Brain microvascular endothelial cell (primary cell): ENCODE measurements around the gene NSUN2.

Experiments
- DNase-seq: peaks from one replicate; pipeline ENCODE4 v3.0.0-alpha.2; 2020
- H3K27ac ChIP-seq: fragments of 250-450 bp; sonication (Bioruptor Pico); 2 replicates; pipeline ENCODE4 v1.5.1; 2020; ENCODE audit warnings: mild to moderate bottlenecking, moderate library complexity
- H3K27me3 ChIP-seq: fragments of 250-450 bp; sonication (Bioruptor Pico); replicated peaks from 2 replicates; pipeline ENCODE4 v1.5.1; 2020; ENCODE audit warnings: mild to moderate bottlenecking
- H3K36me3 ChIP-seq: fragments of 250-450 bp; sonication (Bioruptor Pico); replicated peaks from 2 replicates; pipeline ENCODE4 v1.5.1; 2020; ENCODE audit warnings: mild to moderate bottlenecking
- H3K4me3 ChIP-seq: 2 replicates; pipeline ENCODE4 v1.5.1; 2011; ENCODE audit warnings: low read depth, mild to moderate bottlenecking, control low read depth, low read length, moderate library complexity
- CTCF ChIP-seq: IDR thresholded peaks from 2 replicates; pipeline ENCODE4 v1.5.1; 2011; ENCODE audit warnings: low read depth, mild to moderate bottlenecking, moderate library complexity, low read length, control low read depth, inconsistent platforms; ENCODE audit errors: missing control alignments
- in situ Hi-C: cut with HindIII; loops from 2 replicates; pipeline ENCODE4 v1.10.0; 2017; ENCODE audit warnings: low sequenced_read_pairs, low pct_ligation_motif_present

The NSUN2 gene

GRCh38 chr5:6581559-6582426 lies 51.1 kb downstream of the NSUN2 start:
- H3K27me3 ChIP-seq, result peaks cover 15% of the 10 kb centered on the region
- in situ Hi-C loops, result no loop called here
- H3K27ac ChIP-seq, result no peak overlapping the region
- DNase-seq, result no peak
- no peak for TF ChIP-seq CTCF
- H3K4me3 ChIP-seq, result no peak overlapping the region
- no peaks in the 10 kb centered on the region for H3K36me3 ChIP-seq

DNA sequence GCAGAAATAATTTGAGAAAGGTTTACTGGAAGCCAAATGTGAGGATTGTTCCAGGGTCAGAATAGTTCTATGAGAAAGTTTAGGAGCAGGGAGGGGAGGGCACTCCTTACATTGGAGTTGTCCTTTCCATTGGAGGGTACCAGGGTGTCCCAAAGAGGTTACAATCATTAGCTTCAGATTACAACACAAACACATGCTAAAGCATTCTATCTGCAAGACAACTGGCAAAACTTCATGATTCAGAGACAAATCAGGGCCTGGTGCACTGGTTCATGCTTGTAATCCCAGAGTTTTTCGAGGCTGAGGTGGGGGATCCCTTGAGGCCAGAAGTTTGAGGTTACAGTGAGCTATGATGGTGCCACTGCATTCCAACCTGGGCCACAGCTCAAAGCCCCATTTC lies 51.8 kb downstream of the NSUN2 start:
- no peak for TF ChIP-seq CTCF
- Histone ChIP-seq H3K27ac (no peak overlapping the region), H3K36me3 (no peaks in the 10 kb centered on the region), H3K27me3 (peaks cover 15% of the 10 kb centered on the region), H3K4me3 (no peak overlapping the region)
- in situ Hi-C loops, result no loop called here
- no peak for DNase-seq

DNA sequence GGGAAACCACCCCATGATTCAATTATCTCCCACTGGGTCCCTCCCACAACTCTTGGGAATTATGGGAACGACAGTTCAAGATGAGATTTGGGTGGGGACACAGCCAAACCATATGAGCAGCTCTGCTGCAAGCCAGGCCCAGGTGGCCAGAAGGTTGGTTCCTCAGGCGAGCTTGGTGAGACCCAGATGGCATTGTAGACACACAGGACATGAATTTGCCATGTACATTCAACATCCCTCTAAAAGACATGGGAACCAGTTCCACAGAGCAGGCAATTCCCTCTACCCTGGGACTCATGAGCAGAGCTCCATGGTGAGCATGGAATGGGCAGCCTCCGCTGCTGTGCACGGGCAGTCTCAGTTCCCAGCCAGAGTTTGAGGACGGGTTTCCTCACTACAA lies 53.3 kb downstream of the NSUN2 start:
- no peak for TF ChIP-seq CTCF
- in situ Hi-C loops, result no loop called here
- peaks cover 15% of the 10 kb centered on the region for H3K27me3 ChIP-seq
- DNase-seq, result no peak
- H3K4me3 ChIP-seq, result no peak overlapping the region
- H3K36me3 ChIP-seq, result no peaks in the 10 kb centered on the region
- no peak overlapping the region for H3K27ac ChIP-seq

DNA sequence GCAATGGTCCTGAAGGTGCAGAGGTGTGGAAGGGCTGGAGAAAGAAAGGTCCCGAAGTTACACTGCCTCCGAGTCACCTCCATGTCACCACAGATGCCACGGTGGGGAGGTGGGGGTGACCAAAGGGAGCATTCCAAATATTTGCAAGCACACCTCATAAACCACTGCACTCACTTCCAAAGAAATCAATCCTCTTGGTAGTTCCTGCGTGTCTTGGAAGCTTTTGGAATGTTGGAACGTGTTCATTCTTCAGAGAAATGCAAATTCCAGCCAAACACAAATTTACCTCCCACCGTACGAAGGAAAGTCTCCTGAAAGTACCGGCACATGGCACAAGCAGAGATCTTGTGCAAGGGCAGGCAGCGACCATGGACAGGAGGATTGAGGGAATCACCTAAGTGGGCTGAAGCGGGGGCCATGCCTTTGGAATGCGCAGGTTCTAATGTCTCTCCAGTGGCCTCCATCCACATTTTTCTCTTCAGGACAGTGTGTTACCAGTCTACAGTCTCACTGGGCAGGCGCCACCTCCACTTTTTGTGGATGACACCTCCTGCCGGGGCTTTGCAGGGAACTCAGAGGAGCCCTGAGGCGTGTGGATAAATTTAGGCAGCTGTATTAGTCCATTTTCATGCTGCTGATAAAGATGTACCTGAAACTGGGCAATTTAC lies 54.0 kb downstream of the NSUN2 start:
- Histone ChIP-seq H3K36me3 (no peaks in the 10 kb centered on the region), H3K27me3 (peaks cover 13% of the 10 kb centered on the region), H3K27ac (no peak overlapping the region), H3K4me3 (no peak overlapping the region)
- in situ Hi-C loops, result no loop called here
- DNase-seq, result no peak
- TF ChIP-seq CTCF, result no peak

DNA sequence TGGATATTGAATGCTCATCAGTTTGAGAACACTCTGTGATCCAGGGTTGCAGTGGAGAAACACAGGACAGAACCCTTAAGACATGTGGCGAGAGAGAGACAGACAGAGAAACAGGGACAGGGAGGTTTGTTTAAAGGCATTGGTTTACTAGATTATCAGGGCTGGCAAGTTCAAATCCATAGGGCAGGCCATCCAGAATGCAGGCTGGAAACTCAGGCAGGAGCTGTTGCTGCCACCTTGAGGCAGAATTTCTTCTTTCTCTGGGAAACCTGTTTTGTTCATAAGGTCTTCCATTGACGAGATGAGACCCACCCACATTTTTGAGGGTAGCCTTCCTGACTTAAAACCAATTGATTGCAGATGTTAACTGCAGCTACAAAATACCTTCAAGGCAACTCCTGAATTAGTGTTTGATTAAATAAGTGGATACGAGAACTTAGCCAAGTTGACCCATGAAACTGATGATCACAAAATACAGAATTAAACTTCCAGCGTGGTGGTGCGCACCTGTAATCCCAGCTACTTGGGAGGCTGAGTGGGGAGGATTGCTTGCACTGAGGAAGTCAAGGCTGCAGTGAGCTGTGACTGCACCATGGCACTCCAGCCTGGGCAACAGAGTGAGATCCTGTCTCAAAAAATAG lies 55.9 kb downstream of the NSUN2 start:
- H3K27ac ChIP-seq, result no peak overlapping the region
- peak; percentile 64 for DNase-seq
- in situ Hi-C loops, result no loop called here

More for the DNA sequence above, 55.9 kb downstream of the NSUN2 start:
- Histone ChIP-seq H3K4me3 (no peak overlapping the region), H3K27me3 (peaks cover 2% of the 10 kb centered on the region), H3K36me3 (no peaks in the 10 kb centered on the region)
- peak; percentile 77 for TF ChIP-seq CTCF
